ENCODE results near the gene PNO1.
A peak's percentile ranks its signal among the peaks of the same experiment; 100 is the strongest.

Gene PNO1

GRCh38 chr2:68193787-68194372 lies 36.2 kb downstream of the PNO1 start:
- DNase-seq (ENCODE audit: low read depth in 3 of 3), result no peak

GRCh38 chr2:68195096-68195495 lies 37.4 kb downstream of the PNO1 start:
- no peak for DNase-seq (ENCODE audit: low read depth in 3 of 3)

- DNase-seq (ENCODE audit: low read depth in 3 of 3), result peak in 1 of 3 experiments; percentile 28
These were observed 38.5 kb downstream of the PNO1 start for GRCh38 chr2:68196120-68196716.

GRCh38 chr2:68200157-68200787 lies 42.6 kb downstream of the PNO1 start:
- DNase-seq (ENCODE audit: low read depth in 3 of 3), result no peak

GRCh38 chr2:68203587-68203986 lies 45.9 kb downstream of the PNO1 start:
- no peak for DNase-seq (ENCODE audit: low read depth in 3 of 3)

- DNase-seq (ENCODE audit: low read depth in 3 of 3), result no peak
These were observed 49.1 kb downstream of the PNO1 start for GRCh38 chr2:68206793-68207192.

- DNase-seq (ENCODE audit: low read depth in 3 of 3), result no peak
These were observed 56.7 kb downstream of the PNO1 start for GRCh38 chr2:68214381-68214780.

- no peak for DNase-seq (ENCODE audit: low read depth in 3 of 3)
These were observed 59.0 kb downstream of the PNO1 start for GRCh38 chr2:68216454-68217310.

GRCh38 chr2:68217729-68218128 lies 60.0 kb downstream of the PNO1 start:
- no peak for DNase-seq (ENCODE audit: low read depth in 3 of 3)

GRCh38 chr2:68218343-68218901 lies 60.7 kb downstream of the PNO1 start:
- no peak for DNase-seq (ENCODE audit: low read depth in 3 of 3)

GRCh38 chr2:68222287-68222686 lies 64.6 kb downstream of the PNO1 start:
- no peak for DNase-seq (ENCODE audit: low read depth in 3 of 3)

- no peak for DNase-seq (ENCODE audit: low read depth in 3 of 3)
These were observed 65.7 kb downstream of the PNO1 start for GRCh38 chr2:68223419-68223818.

GRCh38 chr2:68225119-68225632 lies 67.5 kb downstream of the PNO1 start:
- DNase-seq (ENCODE audit: low read depth in 3 of 3), result no peak

Data from stimulated activated CD4-positive, alpha-beta T cell treated with anti-CD3 and anti-CD28 coated beads, TNF-alpha, amount 100 ng/mL, for 24 hours (primary cell).